Fibroblast of pulmonary artery (primary cell): ENCODE results near the gene FOXO6.

ENCODE experiments used
- DNase-seq: peaks from one replicate; pipeline ENCODE4 v3.0.0-alpha.2; 2010; ENCODE audit warnings: low read depth
- H3K4me3 ChIP-seq: replicated peaks from 2 replicates; pipeline ENCODE4 v1.5.1; 2011; ENCODE audit warnings: low read depth, mild to moderate bottlenecking, control low read depth, low read length, moderate library complexity
- CTCF ChIP-seq: IDR thresholded peaks from 2 replicates; pipeline ENCODE4 v1.5.1; 2011; ENCODE audit warnings: mild to moderate bottlenecking, control low read depth, low read length, inconsistent platforms; ENCODE audit errors: missing control alignments

The FOXO6 gene

GRCh38 chr1:41399145-41399795 lies 38.0 kb downstream of the FOXO6 start:
- no peak for TF ChIP-seq CTCF
- no peak for DNase-seq
- H3K4me3 ChIP-seq: no peak overlapping the region

GRCh38 chr1:41400225-41400624 lies 39.0 kb downstream of the FOXO6 start:
- no peak for DNase-seq
- H3K4me3 ChIP-seq: no peak overlapping the region
- TF ChIP-seq CTCF: no peak

- no peak overlapping the region for H3K4me3 ChIP-seq
- TF ChIP-seq CTCF: no peak
- no peak for DNase-seq
These were observed 40.7 kb downstream of the FOXO6 start for GRCh38 chr1:41401899-41402298.

- no peak overlapping the region for H3K4me3 ChIP-seq
- DNase-seq: peak; percentile 36
- no peak for TF ChIP-seq CTCF
These were observed 43.1 kb downstream of the FOXO6 start for GRCh38 chr1:41404308-41404761.

GRCh38 chr1:41407664-41408252 lies 46.5 kb downstream of the FOXO6 start:
- no peak for DNase-seq
- TF ChIP-seq CTCF: no peak
- H3K4me3 ChIP-seq: no peak overlapping the region

- no peak for TF ChIP-seq CTCF
- DNase-seq: no peak
- H3K4me3 ChIP-seq: no peak overlapping the region
These were observed 47.5 kb downstream of the FOXO6 start for GRCh38 chr1:41408691-41409090.

GRCh38 chr1:41409825-41410224 lies 48.6 kb downstream of the FOXO6 start:
- no peak for DNase-seq
- TF ChIP-seq CTCF: no peak
- no peak overlapping the region for H3K4me3 ChIP-seq
